ENCODE data around the gene ARHGEF12.

ARHGEF12 gene

DNA sequence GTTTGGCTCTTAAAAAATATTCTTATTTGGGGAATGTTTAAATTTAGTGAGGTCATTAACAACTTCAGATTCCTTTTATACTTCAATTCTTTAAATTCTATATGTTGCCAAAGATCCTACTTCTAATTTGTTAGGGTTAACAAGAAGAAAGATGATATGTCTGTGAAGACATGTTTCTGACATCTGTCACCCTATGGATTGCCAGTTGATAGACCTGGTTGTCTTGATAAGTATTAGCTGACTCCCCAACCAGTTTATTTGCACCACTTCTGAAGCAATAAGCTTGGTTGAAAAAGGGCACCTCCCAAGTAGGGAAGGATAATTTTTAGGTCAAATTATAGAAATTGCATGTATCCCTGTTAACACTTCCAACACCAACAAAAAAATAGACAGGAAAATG lies 29.3 kb downstream of the ARHGEF12 start:
- ChIA-PET CTCF (interaction anchor here (1.2 to 1.4 kb wide), 2 partner anchors 9 to 21 kb away, joined by 3 to 4 read pairs; no protein-coding TSS in a partner anchor), POLR2A (no interaction called here)
- H3K4me1 ChIP-seq (ENCODE audit: control extremely low read depth in 1 of 4, control insufficient read depth in 4 of 4, insufficient read depth in 4 of 4, low read length in 3 of 4): no peaks in the 10 kb centered on the region
- H3K36me3 ChIP-seq (ENCODE audit: control insufficient read depth in 4 of 4, insufficient read depth in 4 of 4, low read length in 3 of 4): no peaks in the 10 kb centered on the region
- H3K9me3 ChIP-seq (ENCODE audit: control extremely low read depth in 1 of 5, control insufficient read depth in 4 of 5, insufficient read depth in 2 of 5, low read depth in 1 of 5, low read length in 4 of 5): peaks cover 0 to 3% (median 0%) of the 10 kb centered on the region in 5 experiments
- no peak for DNase-seq
- H3K4me3 ChIP-seq (ENCODE audit: control insufficient read depth in 1 of 7, extremely low read depth in 1 of 7, insufficient read depth in 4 of 7, low read depth in 2 of 7, low read length in 6 of 7): no peak overlapping the region
- H3K27ac ChIP-seq (ENCODE audit: insufficient read depth in 1 of 2, low read depth in 1 of 2, low read length in 2 of 2, poor library complexity in 1 of 2, severe bottlenecking in 2 of 2): no peak overlapping the region
- H3K27me3 ChIP-seq (replicated peaks in 2 of 5; ENCODE audit: control insufficient read depth in 4 of 5, insufficient read depth in 5 of 5, low read length in 4 of 5): peaks cover 2 to 9% (median 4%) of the 10 kb centered on the region in 5 experiments

DNA sequence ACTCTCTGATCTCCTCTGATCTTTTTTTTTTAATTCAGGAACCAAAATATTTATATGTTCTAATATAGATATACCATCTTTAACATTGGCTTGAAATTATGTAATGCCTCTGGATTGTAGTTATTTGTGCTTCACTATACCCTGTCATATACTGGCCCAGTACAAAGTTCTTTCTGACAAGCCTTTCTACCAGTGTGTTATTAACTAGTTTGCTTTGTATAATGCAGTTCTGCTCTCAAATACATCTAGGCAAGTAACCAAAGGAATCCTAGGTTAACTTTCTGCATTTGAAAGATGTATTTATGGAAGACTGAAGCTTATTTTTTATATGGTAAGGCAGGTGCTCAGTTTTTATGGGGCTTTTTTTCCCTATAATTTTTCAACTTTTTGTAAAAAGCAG lies 36.1 kb downstream of the ARHGEF12 start:
- Histone ChIP-seq H3K36me3 (ENCODE audit: control insufficient read depth in 4 of 4, insufficient read depth in 4 of 4, low read length in 3 of 4) (no peaks in the 10 kb centered on the region), H3K27me3 (replicated peaks in 2 of 5; ENCODE audit: control insufficient read depth in 4 of 5, insufficient read depth in 5 of 5, low read length in 4 of 5) (peaks cover 0 to 3% (median 0%) of the 10 kb centered on the region in 5 experiments), H3K4me3 (ENCODE audit: control insufficient read depth in 1 of 7, extremely low read depth in 1 of 7, insufficient read depth in 4 of 7, low read depth in 2 of 7, low read length in 6 of 7) (no peak overlapping the region), H3K9me3 (ENCODE audit: control extremely low read depth in 1 of 5, control insufficient read depth in 4 of 5, insufficient read depth in 2 of 5, low read depth in 1 of 5, low read length in 4 of 5) (no peaks in the 10 kb centered on the region), H3K4me1 (ENCODE audit: control extremely low read depth in 1 of 4, control insufficient read depth in 4 of 4, insufficient read depth in 4 of 4, low read length in 3 of 4) (no peaks in the 10 kb centered on the region), H3K27ac (ENCODE audit: insufficient read depth in 1 of 2, low read depth in 1 of 2, low read length in 2 of 2, poor library complexity in 1 of 2, severe bottlenecking in 2 of 2) (no peak overlapping the region)
- ChIA-PET POLR2A (no interaction called here), CTCF (interaction anchor here (1.1 kb wide), 2 partner anchors 8 to 11 kb away, joined by 4 to 6 read pairs; no protein-coding TSS in a partner anchor)
- DNase-seq: no peak

DNA sequence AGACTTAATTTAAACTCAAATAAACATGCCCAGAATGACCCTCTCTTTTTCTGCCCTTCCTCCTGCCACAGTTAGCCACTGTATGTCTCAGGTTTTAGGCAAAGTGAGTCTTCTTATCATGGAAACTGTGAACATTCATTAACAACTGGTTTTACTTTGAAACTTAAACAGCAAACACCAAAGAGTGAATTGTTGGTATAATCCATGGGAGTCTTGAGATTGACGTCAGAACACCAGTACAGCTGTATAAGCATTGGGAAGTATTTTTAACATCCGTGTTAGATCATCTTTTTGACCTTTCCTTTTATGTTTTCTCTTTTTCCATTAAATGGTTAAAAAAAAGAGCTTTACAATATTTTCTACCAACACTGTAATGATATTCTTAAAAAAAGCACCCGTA lies 38.9 kb downstream of the ARHGEF12 start:
- WGBS (ENCODE audit: insufficient coverage): no CpG with 5 or more reads among the region's 3 CpGs
- Histone ChIP-seq H3K9me3 (ENCODE audit: control extremely low read depth in 1 of 5, control insufficient read depth in 4 of 5, insufficient read depth in 2 of 5, low read depth in 1 of 5, low read length in 4 of 5) (peaks cover 0 to 9% (median 3%) of the 10 kb centered on the region in 5 experiments), H3K27ac (ENCODE audit: insufficient read depth in 1 of 2, low read depth in 1 of 2, low read length in 2 of 2, poor library complexity in 1 of 2, severe bottlenecking in 2 of 2) (no peak overlapping the region), H3K36me3 (ENCODE audit: control insufficient read depth in 4 of 4, insufficient read depth in 4 of 4, low read length in 3 of 4) (no peaks in the 10 kb centered on the region), H3K27me3 (replicated peaks in 2 of 5; ENCODE audit: control insufficient read depth in 4 of 5, insufficient read depth in 5 of 5, low read length in 4 of 5) (peaks cover 0 to 2% (median 0%) of the 10 kb centered on the region in 5 experiments), H3K4me3 (ENCODE audit: control insufficient read depth in 1 of 7, extremely low read depth in 1 of 7, insufficient read depth in 4 of 7, low read depth in 2 of 7, low read length in 6 of 7) (no peak overlapping the region), H3K4me1 (ENCODE audit: control extremely low read depth in 1 of 4, control insufficient read depth in 4 of 4, insufficient read depth in 4 of 4, low read length in 3 of 4) (no peaks in the 10 kb centered on the region)
- DNase-seq: no peak
- POLR2A ChIA-PET: no interaction called here
- CTCF ChIA-PET: interaction anchor here (0.6 to 1.1 kb wide), 2 partner anchors 10 to 82 kb away, joined by 3 read pairs; no protein-coding TSS in a partner anchor

DNA sequence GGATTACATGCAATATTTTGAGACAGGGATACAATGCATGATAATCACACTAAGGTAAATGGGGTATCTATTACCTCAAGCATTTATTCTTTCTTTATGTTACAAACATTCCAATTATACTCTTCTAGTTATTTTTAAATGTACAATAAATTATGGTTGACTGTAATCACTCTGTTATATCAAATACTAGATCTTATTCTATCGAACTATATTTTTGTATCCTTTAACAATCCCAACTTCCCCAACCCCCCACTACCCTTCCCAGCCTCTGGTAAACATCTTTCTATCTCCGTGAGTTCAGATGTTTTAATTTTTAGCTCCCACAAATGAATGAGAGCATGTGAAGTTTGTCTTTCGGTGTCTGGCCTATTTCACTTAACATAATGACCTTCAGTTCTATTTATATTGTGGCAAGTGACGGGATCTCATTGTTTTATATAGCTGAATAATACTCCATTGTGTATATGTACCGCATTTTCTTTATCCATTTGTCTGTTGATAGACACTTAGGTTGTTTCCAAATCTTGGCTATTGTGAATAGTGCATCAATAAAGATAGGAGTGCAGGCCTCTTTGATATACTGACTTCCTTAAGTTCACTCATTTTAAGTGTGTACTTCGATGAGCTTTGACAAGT lies 40.5 kb downstream of the ARHGEF12 start:
- peaks cover 0 to 2% (median 0%) of the 10 kb centered on the region in 5 experiments for H3K27me3 ChIP-seq (replicated peaks in 2 of 5; ENCODE audit: control insufficient read depth in 4 of 5, insufficient read depth in 5 of 5, low read length in 4 of 5)
- DNase-seq: no peak
- CTCF ChIA-PET: no interaction called here
- H3K27ac ChIP-seq (ENCODE audit: insufficient read depth in 1 of 2, low read depth in 1 of 2, low read length in 2 of 2, poor library complexity in 1 of 2, severe bottlenecking in 2 of 2): no peak overlapping the region
- H3K36me3 ChIP-seq (ENCODE audit: control insufficient read depth in 4 of 4, insufficient read depth in 4 of 4, low read length in 3 of 4): no peaks in the 10 kb centered on the region
- POLR2A ChIA-PET: no interaction called here
- H3K9me3 ChIP-seq (ENCODE audit: control extremely low read depth in 1 of 5, control insufficient read depth in 4 of 5, insufficient read depth in 2 of 5, low read depth in 1 of 5, low read length in 4 of 5): peaks cover 0 to 9% (median 3%) of the 10 kb centered on the region in 5 experiments
- no CpG with 5 or more reads among the region's 6 CpGs for WGBS (ENCODE audit: insufficient coverage)
- no peak overlapping the region for H3K4me3 ChIP-seq (ENCODE audit: control insufficient read depth in 1 of 7, extremely low read depth in 1 of 7, insufficient read depth in 4 of 7, low read depth in 2 of 7, low read length in 6 of 7)
- no peaks in the 10 kb centered on the region for H3K4me1 ChIP-seq (ENCODE audit: control extremely low read depth in 1 of 4, control insufficient read depth in 4 of 4, insufficient read depth in 4 of 4, low read length in 3 of 4)

DNA sequence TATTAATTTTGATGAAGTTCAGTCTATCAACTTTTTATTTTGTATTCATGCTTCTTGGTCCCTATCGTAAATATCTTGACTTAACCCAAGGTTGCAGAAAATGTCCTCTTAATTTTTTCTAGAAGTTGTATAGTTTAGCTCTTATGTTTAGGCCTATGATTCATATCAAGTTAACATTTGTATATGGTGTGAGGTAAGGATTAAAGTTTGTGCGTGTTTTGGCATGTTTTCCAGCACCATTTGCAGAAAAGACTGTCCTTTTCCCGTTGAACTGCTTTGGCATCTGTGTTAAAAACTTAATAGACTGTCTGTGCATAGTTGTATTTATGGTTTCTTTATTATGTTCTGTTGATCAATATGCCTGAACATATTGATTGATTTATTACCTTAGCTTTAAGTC lies 42.3 kb downstream of the ARHGEF12 start:
- Histone ChIP-seq H3K27ac (ENCODE audit: insufficient read depth in 1 of 2, low read depth in 1 of 2, low read length in 2 of 2, poor library complexity in 1 of 2, severe bottlenecking in 2 of 2) (no peak overlapping the region), H3K4me3 (ENCODE audit: control insufficient read depth in 1 of 7, extremely low read depth in 1 of 7, insufficient read depth in 4 of 7, low read depth in 2 of 7, low read length in 6 of 7) (no peak overlapping the region), H3K27me3 (replicated peaks in 2 of 5; ENCODE audit: control insufficient read depth in 4 of 5, insufficient read depth in 5 of 5, low read length in 4 of 5) (peaks cover 0 to 2% (median 0%) of the 10 kb centered on the region in 5 experiments), H3K4me1 (ENCODE audit: control extremely low read depth in 1 of 4, control insufficient read depth in 4 of 4, insufficient read depth in 4 of 4, low read length in 3 of 4) (no peaks in the 10 kb centered on the region), H3K36me3 (ENCODE audit: control insufficient read depth in 4 of 4, insufficient read depth in 4 of 4, low read length in 3 of 4) (no peaks in the 10 kb centered on the region), H3K9me3 (ENCODE audit: control extremely low read depth in 1 of 5, control insufficient read depth in 4 of 5, insufficient read depth in 2 of 5, low read depth in 1 of 5, low read length in 4 of 5) (peaks cover 0 to 13% (median 3%) of the 10 kb centered on the region in 5 experiments)
- DNase-seq: peak in 1 of 3 donors; percentile 8
- no CpG with 5 or more reads among the region's 3 CpGs for WGBS (ENCODE audit: insufficient coverage)
- ChIA-PET CTCF (no interaction called here), POLR2A (interaction anchor here (0.6 kb wide), 1 partner anchor 17 kb away, joined by 3 read pairs; no protein-coding TSS in a partner anchor)

DNA sequence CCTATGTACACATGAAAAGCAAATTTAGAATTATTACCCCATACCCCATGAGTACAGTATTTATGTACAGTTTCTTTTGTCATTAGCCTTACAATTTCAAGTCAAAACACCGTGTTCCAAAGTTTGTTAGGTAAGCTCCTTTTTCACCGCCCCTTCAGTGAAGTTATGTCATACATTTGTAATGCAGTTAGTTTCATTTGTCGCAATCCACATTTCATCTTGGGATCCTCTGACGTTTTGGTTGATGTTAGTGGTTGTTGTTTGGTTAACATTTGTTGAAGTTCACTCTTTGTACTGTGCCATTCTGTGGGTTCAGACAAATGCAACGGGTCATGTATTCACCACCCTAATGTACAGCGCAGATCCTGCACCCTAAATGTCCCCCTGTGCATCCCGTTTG lies 45.2 kb downstream of the ARHGEF12 start:
- Histone ChIP-seq H3K27me3 (replicated peaks in 2 of 5; ENCODE audit: control insufficient read depth in 4 of 5, insufficient read depth in 5 of 5, low read length in 4 of 5) (peaks cover 0 to 4% (median 0%) of the 10 kb centered on the region in 5 experiments), H3K36me3 (ENCODE audit: control insufficient read depth in 4 of 4, insufficient read depth in 4 of 4, low read length in 3 of 4) (no peaks in the 10 kb centered on the region), H3K4me3 (ENCODE audit: control insufficient read depth in 1 of 7, extremely low read depth in 1 of 7, insufficient read depth in 4 of 7, low read depth in 2 of 7, low read length in 6 of 7) (no peak overlapping the region), H3K4me1 (ENCODE audit: control extremely low read depth in 1 of 4, control insufficient read depth in 4 of 4, insufficient read depth in 4 of 4, low read length in 3 of 4) (no peaks in the 10 kb centered on the region), H3K27ac (ENCODE audit: insufficient read depth in 1 of 2, low read depth in 1 of 2, low read length in 2 of 2, poor library complexity in 1 of 2, severe bottlenecking in 2 of 2) (no peak overlapping the region), H3K9me3 (ENCODE audit: control extremely low read depth in 1 of 5, control insufficient read depth in 4 of 5, insufficient read depth in 2 of 5, low read depth in 1 of 5, low read length in 4 of 5) (peaks cover 0 to 14% (median 3%) of the 10 kb centered on the region in 5 experiments)
- DNase-seq: no peak
- CTCF ChIA-PET: interaction anchor here (0.7 kb wide), 1 partner anchor 131 kb away, joined by 3 read pairs; no protein-coding TSS in a partner anchor
- POLR2A ChIA-PET: no interaction called here
- WGBS (ENCODE audit: insufficient coverage): 100% methylated on average over 4 of the region's 7 CpGs

DNA sequence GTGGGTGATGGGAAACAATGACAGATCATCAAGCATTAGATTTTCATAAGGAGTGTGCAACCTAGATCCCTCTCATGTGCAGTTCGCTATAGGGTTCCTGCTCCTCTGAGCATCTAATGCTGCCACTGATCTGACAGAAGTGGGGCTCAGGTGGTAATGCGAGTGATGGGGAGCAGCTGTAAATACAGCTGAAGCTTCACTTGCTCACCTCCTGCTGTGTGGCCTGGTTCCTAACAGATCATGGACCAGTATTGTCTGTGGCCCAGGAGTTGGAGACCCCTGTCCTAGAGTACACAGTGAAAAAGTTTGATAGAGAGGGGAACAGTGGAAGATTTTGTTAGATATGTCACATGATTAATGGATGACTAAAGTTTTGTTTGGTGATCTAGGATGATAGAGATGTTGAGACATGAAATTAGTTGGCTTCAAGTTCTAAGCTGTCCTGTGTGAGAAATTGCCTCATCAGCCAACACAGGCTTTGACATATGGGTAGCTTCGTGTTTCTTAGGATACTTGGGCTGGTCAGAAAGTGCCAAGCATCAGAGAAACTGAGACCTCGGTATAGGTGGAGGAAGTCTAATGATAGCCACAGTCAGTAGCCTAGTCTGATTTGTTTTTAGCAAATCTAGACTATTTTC lies 47.4 kb downstream of the ARHGEF12 start:
- H3K4me3 ChIP-seq (ENCODE audit: control insufficient read depth in 1 of 7, extremely low read depth in 1 of 7, insufficient read depth in 4 of 7, low read depth in 2 of 7, low read length in 6 of 7): no peak overlapping the region
- H3K36me3 ChIP-seq (ENCODE audit: control insufficient read depth in 4 of 4, insufficient read depth in 4 of 4, low read length in 3 of 4): no peaks in the 10 kb centered on the region
- peaks cover 0 to 6% (median under 1%) of the 10 kb centered on the region in 5 experiments for H3K9me3 ChIP-seq (ENCODE audit: control extremely low read depth in 1 of 5, control insufficient read depth in 4 of 5, insufficient read depth in 2 of 5, low read depth in 1 of 5, low read length in 4 of 5)
- ChIA-PET POLR2A (no interaction called here), CTCF (interaction anchor here (1.0 kb wide), 1 partner anchor 9 kb away, joined by 3 read pairs; no protein-coding TSS in a partner anchor)
- no peaks in the 10 kb centered on the region for H3K4me1 ChIP-seq (ENCODE audit: control extremely low read depth in 1 of 4, control insufficient read depth in 4 of 4, insufficient read depth in 4 of 4, low read length in 3 of 4)
- no peak overlapping the region for H3K27ac ChIP-seq (ENCODE audit: insufficient read depth in 1 of 2, low read depth in 1 of 2, low read length in 2 of 2, poor library complexity in 1 of 2, severe bottlenecking in 2 of 2)
- DNase-seq: no peak
- peaks cover 0 to 5% (median 0%) of the 10 kb centered on the region in 5 experiments for H3K27me3 ChIP-seq (replicated peaks in 2 of 5; ENCODE audit: control insufficient read depth in 4 of 5, insufficient read depth in 5 of 5, low read length in 4 of 5)
- 98% methylated on average over 4 of the region's 4 CpGs for WGBS (ENCODE audit: insufficient coverage)
